ENCODE results near the gene ATP23.

The ATP23 gene

GRCh38 chr12:57985685-57986084 is 44.3 kb downstream of the ATP23 start:
- ChIA-PET POLR2A (no interaction called here), CTCF (no interaction called here)
- no peak for DNase-seq (ENCODE audit: extremely low spot score)
- no peak for TF ChIP-seq CTCF (IDR thresholded peaks at IDR 0.05; ENCODE audit: control extremely low read depth, extremely low read depth, low read depth, missing control alignments)

GRCh38 chr12:57989838-57990237 is 48.5 kb downstream of the ATP23 start:
- ChIA-PET POLR2A (no interaction called here), CTCF (no interaction called here)
- no peak for TF ChIP-seq CTCF (IDR thresholded peaks at IDR 0.05; ENCODE audit: control extremely low read depth, extremely low read depth, low read depth, missing control alignments)
- DNase-seq (ENCODE audit: extremely low spot score): no peak

GRCh38 chr12:57990241-57990883 is 49.0 kb downstream of the ATP23 start:
- CTCF ChIA-PET: interaction anchor here (1.8 kb wide), 1 partner anchor 11 kb away, joined by 5 read pairs; no protein-coding TSS in a partner anchor
- TF ChIP-seq CTCF (IDR thresholded peaks at IDR 0.05; ENCODE audit: control extremely low read depth, extremely low read depth, low read depth, missing control alignments): no peak
- POLR2A ChIA-PET: no interaction called here
- no peak for DNase-seq (ENCODE audit: extremely low spot score)

GRCh38 chr12:57992001-57992400 is 50.6 kb downstream of the ATP23 start:
- POLR2A ChIA-PET: no interaction called here
- no peak for TF ChIP-seq CTCF (IDR thresholded peaks at IDR 0.05; ENCODE audit: control extremely low read depth, extremely low read depth, low read depth, missing control alignments)
- CTCF ChIA-PET: interaction anchor here (1.8 to 1.9 kb wide), 2 partner anchors 9 to 12 kb away, joined by 4 to 5 read pairs; no protein-coding TSS in a partner anchor
- no peak for DNase-seq (ENCODE audit: extremely low spot score)

- no peak for TF ChIP-seq CTCF (IDR thresholded peaks at IDR 0.05; ENCODE audit: control extremely low read depth, extremely low read depth, low read depth, missing control alignments)
- ChIA-PET POLR2A (no interaction called here), CTCF (interaction anchor here (1.9 kb wide), 1 partner anchor 10 kb away, joined by 4 read pairs; no protein-coding TSS in a partner anchor)
- no peak for DNase-seq (ENCODE audit: extremely low spot score)
Measured at GRCh38 chr12:57993030-57993429, 51.7 kb downstream of the ATP23 start.

- no peak for TF ChIP-seq CTCF (IDR thresholded peaks at IDR 0.05; ENCODE audit: control extremely low read depth, extremely low read depth, low read depth, missing control alignments)
- ChIA-PET CTCF (interaction anchor here (1.9 kb wide), 1 partner anchor 11 kb away, joined by 4 read pairs; no protein-coding TSS in a partner anchor), POLR2A (no interaction called here)
- no peak for DNase-seq (ENCODE audit: extremely low spot score)
Measured at GRCh38 chr12:57993834-57994233, 52.5 kb downstream of the ATP23 start.

Data from GM10248 (cell line).